GM12878 (cell line): ENCODE results near the gene GP9. TPM values are rescaled to one million over a fixed set of nuclear protein-coding genes. Genes with fewer than 3 reads are reported as not detected.

Experiments
- ATAC-seq: fragments of 200-7000 bp; cut with Tn5 transposase; 3 replicates; pipeline ENCODE4 v1.9.1; 2020; ENCODE audit warnings: mild to moderate bottlenecking, moderate library complexity
- BruUV-seq: library from RNA; stranded (reverse); fragments of 400-500 nt; replicated peaks from 2 replicates; lab custom pipeline; 2021; lab: Mats Ljungman, UMichigan
- CTCF ChIA-PET: fragments of 300-600 bp; sonication (Branson Sonifier 250); formaldehyde crosslinking; extraction: SDS; loops from one replicate; lab custom pipeline; 2021; ENCODE audit warnings: inconsistent platforms; lab: Yijun Ruan, JAX
- POLR2A ChIA-PET: fragments of 350-600 bp; formaldehyde crosslinking; extraction: SDS; loops from one replicate; lab custom pipeline; 2021; ENCODE audit warnings: inconsistent platforms; lab: Charles Lee
- RAD21 ChIA-PET: fragments of 300-600 bp; sonication (Branson Sonifier 250); formaldehyde crosslinking; loops from one replicate; lab custom pipeline; 2023; ENCODE audit warnings: antibody characterized with exemption; ENCODE audit not compliant: unreplicated experiment; lab: Charles Lee
- SMC1A ChIA-PET: fragments of 300-600 bp; sonication (Branson Sonifier 250); formaldehyde crosslinking; loops from one replicate; lab custom pipeline; 2023; ENCODE audit not compliant: unreplicated experiment, uncharacterized antibody; lab: Charles Lee
- DNase-seq: peaks from one replicate; pipeline ENCODE4 v3.0.0-alpha.2; 2011; ENCODE audit warnings: low read depth, low spot score
- FAIRE-seq: peaks from 3 replicates; lab custom pipeline; 2011; peaks lifted over from hg19 to GRCh38; lab: Jason Lieb, UNC
- H2AFZ ChIP-seq: 2 replicates; pipeline ENCODE4 v1.6.0; 2011; ENCODE audit warnings: low read depth, low read length, control low read depth; ENCODE audit not compliant: control insufficient read depth
- H3K27ac ChIP-seq: 2 replicates; pipeline ENCODE4 v1.5.1; 2011; ENCODE audit warnings: control low read depth; ENCODE audit not compliant: control insufficient read depth, insufficient read depth
- H3K27me3 ChIP-seq, 2 experiments: replicated peaks in 1 of 2; 2 replicates each; pipeline versions ENCODE4 v1.6.0 to v1.6.1; 2011; ENCODE audit warnings: low read length in 1 of 2; ENCODE audit not compliant: control insufficient read depth in 2 of 2, insufficient read depth in 2 of 2
- H3K36me3 ChIP-seq, 2 experiments: 2 replicates each; pipeline ENCODE4 v1.5.1; 2011; ENCODE audit warnings: low read length in 1 of 2; ENCODE audit not compliant: control insufficient read depth in 2 of 2, insufficient read depth in 2 of 2
- H3K4me1 ChIP-seq: 2 replicates; pipeline ENCODE4 v1.6.1; 2011; ENCODE audit warnings: mild to moderate bottlenecking, low read length, moderate library complexity, mixed read lengths; ENCODE audit not compliant: control insufficient read depth, insufficient read depth
- H3K4me2 ChIP-seq: 2 replicates; pipeline ENCODE4 v1.6.0; 2011; ENCODE audit warnings: control low read depth; ENCODE audit not compliant: control insufficient read depth, insufficient read depth
- H3K4me3 ChIP-seq: fragments of 200-600 bp; sonication (generic); 2 replicates; pipeline ENCODE4 v1.5.1; 2016
- H3K79me2 ChIP-seq: 2 replicates; pipeline ENCODE4 v1.6.0; 2011; ENCODE audit warnings: low read length; ENCODE audit not compliant: control insufficient read depth, insufficient read depth
- H3K9ac ChIP-seq: 2 replicates; pipeline ENCODE4 v1.8.0; 2011; ENCODE audit warnings: low read length, control low read depth, mixed read lengths; ENCODE audit not compliant: control insufficient read depth, insufficient read depth
- H3K9me3 ChIP-seq: replicated peaks from 3 replicates; pipeline ENCODE4 v1.5.1; 2011; ENCODE audit warnings: mild to moderate bottlenecking, low read length; ENCODE audit not compliant: control insufficient read depth, insufficient read depth
- H4K20me1 ChIP-seq: 2 replicates; pipeline ENCODE4 v1.6.0; 2011; ENCODE audit not compliant: control insufficient read depth, insufficient read depth
- ATF3 ChIP-seq: IDR thresholded peaks from 2 replicates; pipeline ENCODE4 v1.6.1; 2011; ENCODE audit warnings: low read depth, mild to moderate bottlenecking, low read length, moderate library complexity, borderline replicate concordance; ENCODE audit errors: extremely low read depth
- ATF7 ChIP-seq: fragments of 450-650 bp; IDR thresholded peaks from 2 replicates; pipeline ENCODE4 v1.6.1; 2016; ENCODE audit warnings: low read depth, mild to moderate bottlenecking
- CREM ChIP-seq: IDR thresholded peaks from 2 replicates; pipeline ENCODE4 v1.6.1; 2014; ENCODE audit warnings: antibody characterized with exemption, low read depth
- CTCF ChIP-seq, 3 experiments: IDR thresholded peaks in 2 of 3; conservative IDR thresholded peaks in 1 of 3; 2 replicates each; pipeline ENCODE4 v1.5.1; 2011; ENCODE audit warnings: low read depth in 3 of 3, low read length in 3 of 3, mild to moderate bottlenecking in 3 of 3, control low read depth in 2 of 3, moderate library complexity in 2 of 3, inconsistent platforms in 1 of 3, mixed read lengths in 1 of 3; ENCODE audit not compliant: control insufficient read depth in 2 of 3, insufficient read depth in 1 of 3; ENCODE audit errors: extremely low read depth in 1 of 3
- ESRRA ChIP-seq: IDR thresholded peaks from 2 replicates; pipeline ENCODE4 v1.6.1; 2012; ENCODE audit warnings: mild to moderate bottlenecking, low read length, improper control_type of control experiment
- MTA2 ChIP-seq: fragments of 450-650 bp; IDR thresholded peaks from 2 replicates; pipeline ENCODE4 v1.6.1; 2016; ENCODE audit warnings: low read depth, mild to moderate bottlenecking, moderate library complexity
- MYC ChIP-seq: IDR thresholded peaks from 2 replicates; pipeline ENCODE4 v1.6.1; 2011; ENCODE audit warnings: mild to moderate bottlenecking, low read length, moderate library complexity, inconsistent platforms; ENCODE audit not compliant: insufficient read depth, insufficient replicate concordance, insufficient read length, severe bottlenecking
- NFIC ChIP-seq: IDR thresholded peaks from 2 replicates; pipeline ENCODE4 v1.6.1; 2012; ENCODE audit warnings: low read depth, mild to moderate bottlenecking, inconsistent platforms, low read length, moderate library complexity
- NFYA ChIP-seq: IDR thresholded peaks from 2 replicates; pipeline ENCODE4 v1.6.1; 2011; ENCODE audit warnings: low read depth, mild to moderate bottlenecking, low read length, improper control_type of control experiment, borderline replicate concordance
- RAD51 ChIP-seq: fragments of 450-650 bp; IDR thresholded peaks from 2 replicates; pipeline ENCODE4 v1.6.1; 2016; ENCODE audit warnings: moderate library complexity, mild to moderate bottlenecking, inconsistent platforms
- SKIL ChIP-seq: fragments of 450-650 bp; IDR thresholded peaks from 2 replicates; pipeline ENCODE4 v1.6.1; 2017; ENCODE audit warnings: mild to moderate bottlenecking, low read depth, inconsistent platforms; ENCODE audit not compliant: poor library complexity, severe bottlenecking
- TARDBP ChIP-seq: IDR thresholded peaks from 2 replicates; pipeline ENCODE4 v1.6.1; 2016; ENCODE audit warnings: borderline replicate concordance
- ZNF217 ChIP-seq: fragments of 450-650 bp; IDR thresholded peaks from 2 replicates; pipeline ENCODE4 v1.6.1; 2017; ENCODE audit warnings: antibody characterized with exemption, mild to moderate bottlenecking
- WGBS: methylation state at CpG from one replicate; pipeline ENCODE4 v1.1.6; 2016; ENCODE audit warnings: low lambda C conversion rate; ENCODE audit not compliant: insufficient replicate concordance, insufficient coverage; ENCODE audit errors: missing lambda C conversion rate; 5-methylcytosine and 5-hydroxymethylcytosine counted together
- in situ Hi-C: fragments of 300-500 bp; cut with MboI; formaldehyde crosslinking; loops from 9 replicates; pipeline ENCODE4 v1.14.3; 2018; ENCODE audit warnings: mixed read lengths
- intact Hi-C: fragments of 100-400 bp; cut with micrococcal nuclease; formaldehyde crosslinking; loops from one replicate; pipeline ENCODE4 v1.14.2; 2022; ENCODE audit not compliant: unreplicated experiment
- polyA plus RNA-seq, 11 experiments: library from polyadenylated mRNA; depleted of rRNA in 4 of 11; unstranded in 6 of 11; stranded (reverse) in 5 of 11; fragments of >200 nt; fragmentation: Nextera tagmentation in 4 of 11; fragmentation: Illumina TruSeq in 1 of 11; extraction: Ambion mirVana in 4 of 11; extraction: Trizol in 1 of 11; gene quantifications; 1 replicate in 1 of 11; 2 replicates in 10 of 11; pipeline versions ENCODE4 v1.2.1 to v1.2.3, GENCODE V29; 2011 to 2016; ENCODE audit warnings: inconsistent platforms in 2 of 11, missing spikeins in 2 of 11, low read depth in 1 of 11
- total RNA-seq, 4 experiments: library from RNA; depleted of rRNA in 3 of 4; stranded (reverse); fragments of >200 nt in 3 of 4; fragmentation: Illumina TruSeq in 1 of 4; extraction: Trizol in 1 of 4; gene quantifications; 2 replicates each; pipeline versions ENCODE4 v1.2.1 to v1.2.3, GENCODE V29; 2013 to 2021

Gene GP9
- total and polyA plus RNA-seq, 10 of the 15 experiments (the other 5 are each of a cell fraction or from before 2014, with no cell fraction given): 0.15 TPM; not detected in 9

GRCh38 chr3:129028866-129029265 is 31.7 kb upstream of the GP9 start:
- BruUV-seq: no TSS peak
- DNase-seq: no peak
- Histone ChIP-seq H2AFZ (no peak overlapping the region), H3K36me3 (no peaks in the 10 kb centered on the region), H3K27me3 (no peaks in the 10 kb centered on the region), H3K9me3 (no peaks in the 10 kb centered on the region; the same call in 2 of the 3 replicates), H3K4me2 (no peak overlapping the region), H3K79me2 (no peaks in the 10 kb centered on the region), H3K4me3 (no peak overlapping the region), H3K4me1 (peaks cover 5% of the 10 kb centered on the region), H3K27ac (no peak overlapping the region), H4K20me1 (no peaks in the 10 kb centered on the region), H3K9ac (no peak overlapping the region)
- ChIA-PET SMC1A (interaction anchor here (1.0 to 1.7 kb wide), 2 partner anchors 25 to 59 kb away, joined by 3 to 8 read pairs; no protein-coding TSS in a partner anchor), CTCF (no interaction called here), RAD21 (no interaction called here), POLR2A (no interaction called here)
- no peak for ATAC-seq
- in situ Hi-C loops: no loop called here
- 64% methylated on average over 13 of the region's 13 CpGs for WGBS
- intact Hi-C loops: no loop called here
- TF ChIP-seq ATF3 (no peak), CTCF (IDR thresholded peaks at IDR 0.05 in 2 of 3, conservative IDR thresholded peaks at IDR 0.05 in 1 of 3; ENCODE audit: control insufficient read depth in 2 of 3, extremely low read depth in 1 of 3, insufficient read depth in 1 of 3, low read depth in 3 of 3, low read length in 3 of 3) (no peak), MYC (no peak), ATF7 (no peak), CREM (no peak), TARDBP (no peak), SKIL (no peak), NFIC (no peak), ESRRA (no peak), RAD51 (no peak), MTA2 (no peak), NFYA (no peak), ZNF217 (no peak)
- no peak for FAIRE-seq
